Endodermal cell (in vitro differentiated cells): ENCODE data around the gene TNPO3. TPM values are rescaled to one million over a fixed set of nuclear protein-coding genes. Genes with fewer than 3 reads are reported as not detected.

Experiments used
- DNase-seq: peaks from one replicate; pipeline ENCODE4 v3.0.0-alpha.2; 2017
- H3K27ac ChIP-seq: 2 replicates; pipeline ENCODE4 v1.5.1; 2013; ENCODE audit warnings: mild to moderate bottlenecking, low read depth, low read length, moderate library complexity
- H3K27me3 ChIP-seq: 2 replicates; pipeline ENCODE4 v1.6.1; 2013; ENCODE audit warnings: mild to moderate bottlenecking, low read length, moderate library complexity; ENCODE audit not compliant: insufficient read depth, control insufficient read depth, poor library complexity, severe bottlenecking
- H3K36me3 ChIP-seq: 2 replicates; pipeline ENCODE4 v1.7.0; 2013; ENCODE audit warnings: mild to moderate bottlenecking, low read length, moderate library complexity; ENCODE audit not compliant: control insufficient read depth, insufficient read depth
- H3K4me1 ChIP-seq: one replicate; pipeline ENCODE4 v1.7.0; 2013; ENCODE audit warnings: low read length; ENCODE audit not compliant: control insufficient read depth, insufficient read depth
- H3K4me3 ChIP-seq: 2 replicates; pipeline ENCODE4 v1.5.1; 2013; ENCODE audit warnings: mild to moderate bottlenecking, low read length, moderate library complexity
- H3K9ac ChIP-seq: 2 replicates; pipeline ENCODE4 v1.6.1; 2013; ENCODE audit warnings: mild to moderate bottlenecking, low read length, moderate library complexity; ENCODE audit not compliant: poor library complexity, severe bottlenecking; ENCODE audit errors: extremely low read depth
- H3K9me3 ChIP-seq: 2 replicates; pipeline ENCODE4 v1.6.1; 2013; ENCODE audit warnings: mild to moderate bottlenecking, low read length, moderate library complexity; ENCODE audit not compliant: control insufficient read depth
- H3K27ac Mint-ChIP-seq: 2 replicates; pipeline ENCODE4 v1.8.0; 2020; ENCODE audit warnings: mixed read lengths
- H3K27me3 Mint-ChIP-seq: 2 replicates; pipeline ENCODE4 v1.8.0; 2021; ENCODE audit warnings: mild to moderate bottlenecking, mixed read lengths; ENCODE audit not compliant: insufficient read depth
- H3K36me3 Mint-ChIP-seq: 2 replicates; pipeline ENCODE4 v1.8.0; 2020; ENCODE audit warnings: low read depth, mixed read lengths
- H3K4me1 Mint-ChIP-seq: 2 replicates; pipeline ENCODE4 v1.8.0; 2020; ENCODE audit warnings: mixed read lengths
- H3K4me3 Mint-ChIP-seq: 2 replicates; pipeline ENCODE4 v1.8.0; 2020; ENCODE audit warnings: mild to moderate bottlenecking, moderate library complexity, mixed read lengths
- H3K9me3 Mint-ChIP-seq: 2 replicates; pipeline ENCODE4 v1.8.0; 2020; ENCODE audit warnings: mild to moderate bottlenecking, mixed read lengths
- CTCF ChIP-seq: fragments of 200-600 bp; sonication (generic); conservative IDR thresholded peaks from 2 replicates; pipeline ENCODE4 v1.5.0; 2021; ENCODE audit warnings: antibody characterized with exemption, mild to moderate bottlenecking
- WGBS, 2 experiments: methylation state at CpG; one replicate each; pipeline versions ENCODE4 v1.1.5 to v1.1.7; 2013; ENCODE audit warnings: missing lambda C conversion rate in 2 of 2, mixed read lengths in 1 of 2; ENCODE audit not compliant: insufficient coverage in 1 of 2, insufficient read length in 1 of 2; 5-methylcytosine and 5-hydroxymethylcytosine counted together
- total RNA-seq, 2 donors: library from RNA; stranded (reverse); fragmentation: NEBNext Ultra II Directional in 1 of 2; extraction: Animal tissue kit (Norgen Biotek cat#: 25700) in 1 of 2; gene quantifications; 2 replicates in 1 of 2; 3 replicates in 1 of 2; pipeline ENCODE4 v1.2.1, GENCODE V29; 2021

Gene TNPO3
- total RNA-seq, 2 donors from 2014 or later: 68.0 to 73.1 TPM

- Histone ChIP-seq H3K27me3 (peaks cover 55% of the 10 kb centered on the region), H3K9ac (peak within 1 kb of the TSS; percentile 6), H3K36me3 (no peaks in the 10 kb centered on the region), H3K27ac (no peak within 1 kb of the TSS), H3K9me3 (no peaks in the 10 kb centered on the region), H3K4me1 (no peaks in the 10 kb centered on the region), H3K4me3 (peak within 1 kb of the TSS; percentile 77)
- H3K4me1 Mint-ChIP-seq: peaks cover 4% of the 10 kb centered on the region
- H3K36me3 Mint-ChIP-seq: no peaks in the 10 kb centered on the region
- peak; percentile 81 for DNase-seq
- H3K9me3 Mint-ChIP-seq: no peaks in the 10 kb centered on the region
- peak within 1 kb of the TSS; percentile 56 for H3K4me3 Mint-ChIP-seq
- no peak for TF ChIP-seq CTCF
- H3K27me3 Mint-ChIP-seq: peaks cover 74% of the 10 kb centered on the region
- no peak within 1 kb of the TSS for H3K27ac Mint-ChIP-seq
- 1 to 4% methylated on average over 28 to 83 of the region's 83 CpGs for WGBS, 2 experiments
Observed at GRCh38 chr7:128937647-128938543, 117.0 kb downstream of the TNPO3 start, which contains the start of gene IRF5. TSS of gene IRF5 (plus strand) at chr7:128937927. CDS start at chr7:128942082, 4,155 bp downstream.

GRCh38 chr7:128937271-128937646 is 117.7 kb downstream of the TNPO3 start:
- Mint-ChIP-seq H3K4me3 (peak overlapping the region; percentile 56), H3K27me3 (peaks cover 77% of the 10 kb centered on the region), H3K27ac (no peak overlapping the region), H3K4me1 (peaks cover 4% of the 10 kb centered on the region), H3K9me3 (no peaks in the 10 kb centered on the region), H3K36me3 (no peaks in the 10 kb centered on the region)
- Histone ChIP-seq H3K27ac (no peak overlapping the region), H3K4me3 (no peak overlapping the region), H3K9ac (no peak overlapping the region), H3K27me3 (peaks cover 55% of the 10 kb centered on the region), H3K9me3 (no peaks in the 10 kb centered on the region), H3K36me3 (no peaks in the 10 kb centered on the region), H3K4me1 (no peaks in the 10 kb centered on the region)
- 85 to 92% methylated on average over 14 to 17 of the region's 17 CpGs for WGBS, 2 experiments
- no peak for TF ChIP-seq CTCF
- peak; percentile 53 for DNase-seq

GRCh38 chr7:128936798-128937197 is 118.1 kb downstream of the TNPO3 start:
- Mint-ChIP-seq H3K27ac (no peak overlapping the region), H3K9me3 (no peaks in the 10 kb centered on the region), H3K27me3 (peaks cover 77% of the 10 kb centered on the region), H3K36me3 (no peaks in the 10 kb centered on the region), H3K4me1 (peaks cover 4% of the 10 kb centered on the region), H3K4me3 (peak overlapping the region; percentile 56)
- WGBS, 2 experiments: 94% methylated on average over 2 to 4 of the region's 4 CpGs
- no peak overlapping the region for H3K9ac ChIP-seq
- H3K9me3 ChIP-seq: no peaks in the 10 kb centered on the region
- no peaks in the 10 kb centered on the region for H3K4me1 ChIP-seq
- TF ChIP-seq CTCF: no peak
- H3K27ac ChIP-seq: no peak overlapping the region
- DNase-seq: no peak
- H3K27me3 ChIP-seq: peaks cover 55% of the 10 kb centered on the region
- no peak overlapping the region for H3K4me3 ChIP-seq
- H3K36me3 ChIP-seq: no peaks in the 10 kb centered on the region
